ENCODE measurements around the gene ARHGDIB.

Gene ARHGDIB

DNA sequence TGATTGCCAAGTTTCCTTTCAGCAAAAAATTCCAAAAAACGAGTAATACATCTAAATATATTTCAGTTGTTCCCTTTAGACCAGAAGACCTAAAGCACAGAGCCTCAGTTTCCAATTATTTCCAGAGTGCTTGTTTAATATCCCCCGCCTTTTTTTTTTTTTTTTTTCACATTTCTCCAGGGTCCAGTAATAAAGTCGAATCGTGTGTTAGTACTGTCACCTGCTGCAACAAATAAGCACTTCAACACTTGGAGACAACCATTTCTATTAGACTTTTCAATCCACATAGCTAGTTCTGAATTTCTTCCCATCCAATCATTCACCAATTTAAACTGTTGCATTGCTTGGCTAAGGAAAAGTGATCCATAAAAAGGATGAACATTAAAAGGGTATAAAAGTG lies 25.0 kb upstream of the ARHGDIB start:
- no peak for DNase-seq (ENCODE audit: low read depth)
- in situ Hi-C loops (cut with HindIII; ENCODE audit: low sequenced_read_pairs): no loop called here
- no peak overlapping the region for H3K4me3 ChIP-seq (ENCODE audit: low read depth, low read length)
- TF ChIP-seq, protein P1, sequence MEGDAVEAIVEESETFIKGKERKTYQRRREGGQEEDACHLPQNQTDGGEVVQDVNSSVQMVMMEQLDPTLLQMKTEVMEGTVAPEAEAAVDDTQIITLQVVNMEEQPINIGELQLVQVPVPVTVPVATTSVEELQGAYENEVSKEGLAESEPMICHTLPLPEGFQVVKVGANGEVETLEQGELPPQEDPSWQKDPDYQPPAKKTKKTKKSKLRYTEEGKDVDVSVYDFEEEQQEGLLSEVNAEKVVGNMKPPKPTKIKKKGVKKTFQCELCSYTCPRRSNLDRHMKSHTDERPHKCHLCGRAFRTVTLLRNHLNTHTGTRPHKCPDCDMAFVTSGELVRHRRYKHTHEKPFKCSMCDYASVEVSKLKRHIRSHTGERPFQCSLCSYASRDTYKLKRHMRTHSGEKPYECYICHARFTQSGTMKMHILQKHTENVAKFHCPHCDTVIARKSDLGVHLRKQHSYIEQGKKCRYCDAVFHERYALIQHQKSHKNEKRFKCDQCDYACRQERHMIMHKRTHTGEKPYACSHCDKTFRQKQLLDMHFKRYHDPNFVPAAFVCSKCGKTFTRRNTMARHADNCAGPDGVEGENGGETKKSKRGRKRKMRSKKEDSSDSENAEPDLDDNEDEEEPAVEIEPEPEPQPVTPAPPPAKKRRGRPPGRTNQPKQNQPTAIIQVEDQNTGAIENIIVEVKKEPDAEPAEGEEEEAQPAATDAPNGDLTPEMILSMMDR (IDR thresholded peaks at IDR 0.05; ENCODE audit: low read depth, low read length, missing control alignments): no peak

- no peak overlapping the region for H3K4me3 ChIP-seq (ENCODE audit: low read depth, low read length)
- in situ Hi-C loops (cut with HindIII; ENCODE audit: low sequenced_read_pairs): no loop called here
- TF ChIP-seq, protein P1 (IDR thresholded peaks at IDR 0.05; ENCODE audit: low read depth, low read length, missing control alignments): no peak
- DNase-seq (ENCODE audit: low read depth): no peak
These were observed 23.4 kb upstream of the ARHGDIB start for GRCh38 chr12:14984766-14985285.

DNA sequence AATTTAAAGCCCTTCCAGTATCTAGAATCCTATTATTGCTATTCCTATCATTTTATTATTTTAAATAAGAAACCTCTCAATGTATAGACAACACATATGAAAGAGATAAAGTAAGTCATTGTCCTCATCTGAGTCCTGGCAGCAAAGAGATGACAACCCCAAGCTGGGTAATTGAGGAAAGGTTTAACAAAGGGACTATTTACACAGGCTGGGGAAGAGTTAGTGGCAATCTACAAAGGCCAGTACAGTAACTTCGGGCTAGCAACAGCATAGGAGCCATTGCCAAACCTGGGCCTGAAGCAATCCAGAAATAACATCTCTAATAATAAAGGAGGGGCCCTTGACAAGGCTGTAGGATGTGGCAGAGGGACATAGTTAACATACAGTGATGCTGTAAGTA lies 22.6 kb upstream of the ARHGDIB start:
- TF ChIP-seq, protein P1 (IDR thresholded peaks at IDR 0.05; ENCODE audit: low read depth, low read length, missing control alignments): no peak
- in situ Hi-C loops (cut with HindIII; ENCODE audit: low sequenced_read_pairs): no loop called here

DNA sequence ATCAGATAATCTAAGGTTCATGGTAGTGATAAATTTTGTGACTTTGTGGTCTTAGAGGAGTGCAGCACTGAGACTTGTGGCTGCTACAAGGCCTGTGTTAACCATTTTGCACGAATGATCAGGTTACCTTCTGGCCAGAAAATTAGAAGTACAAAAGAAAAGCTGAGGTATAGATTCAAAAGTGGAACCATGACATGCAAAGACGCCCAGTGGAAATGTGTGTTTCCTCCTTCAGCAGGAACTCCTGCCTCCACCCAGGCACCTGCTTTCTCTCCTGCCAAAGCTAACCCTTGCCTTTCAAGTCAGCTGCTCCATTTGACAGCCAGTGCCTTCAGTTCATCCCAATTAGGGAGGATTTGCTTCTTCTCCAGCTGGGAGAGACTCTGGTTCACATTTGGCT lies 21.6 kb upstream of the ARHGDIB start:
- H3K4me3 ChIP-seq (ENCODE audit: low read depth, low read length): no peak overlapping the region
- in situ Hi-C loops (cut with HindIII; ENCODE audit: low sequenced_read_pairs): no loop called here
- TF ChIP-seq, protein P1 (IDR thresholded peaks at IDR 0.05; ENCODE audit: low read depth, low read length, missing control alignments): no peak
- DNase-seq (ENCODE audit: low read depth): no peak

More for the DNA sequence above, 22.6 kb upstream of the ARHGDIB start:
- H3K4me3 ChIP-seq (ENCODE audit: low read depth, low read length): no peak overlapping the region
- DNase-seq (ENCODE audit: low read depth): no peak

DNA sequence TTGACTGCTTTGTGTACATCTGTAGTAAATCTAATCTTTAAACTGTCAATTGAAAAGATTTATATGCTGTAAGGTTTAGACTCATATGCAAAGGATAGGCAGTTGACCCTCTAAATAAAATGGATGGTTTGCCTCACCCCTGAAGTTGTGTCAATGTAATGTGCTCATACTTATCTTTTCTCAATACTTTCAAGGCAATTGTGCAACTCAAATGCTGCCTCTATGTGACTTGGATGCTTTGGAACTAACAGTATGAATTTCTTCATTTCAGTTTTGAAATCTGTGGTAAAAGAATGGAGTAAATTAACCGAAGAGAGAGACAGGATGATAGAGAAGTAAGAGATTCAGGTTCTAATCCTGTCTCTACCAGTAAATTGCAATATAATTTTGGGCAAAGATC lies 21.2 kb upstream of the ARHGDIB start:
- H3K4me3 ChIP-seq (ENCODE audit: low read depth, low read length): no peak overlapping the region
- in situ Hi-C loops (cut with HindIII; ENCODE audit: low sequenced_read_pairs): no loop called here
- TF ChIP-seq, protein P1 (IDR thresholded peaks at IDR 0.05; ENCODE audit: low read depth, low read length, missing control alignments): no peak
- no peak for DNase-seq (ENCODE audit: low read depth)

DNA sequence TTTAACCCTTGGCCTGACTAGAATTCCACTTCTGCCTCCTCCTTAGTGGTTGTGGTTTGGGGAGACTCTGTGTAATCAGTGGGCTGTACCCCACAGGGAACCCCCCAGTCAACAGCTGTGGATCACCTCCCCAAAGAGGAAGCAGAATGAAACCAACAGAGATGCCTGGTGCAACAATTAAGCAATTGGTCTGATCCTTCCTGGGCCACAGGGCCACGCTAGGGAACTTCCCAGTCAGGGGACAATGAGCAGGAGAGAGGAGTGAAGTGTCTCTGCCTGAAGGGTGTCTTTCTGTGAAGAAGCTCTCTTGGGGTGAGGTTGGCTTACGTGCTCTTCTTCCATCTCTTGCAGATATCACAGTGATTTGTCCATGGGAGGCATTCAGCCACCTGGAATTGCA lies 19.6 kb upstream of the ARHGDIB start:
- TF ChIP-seq, protein P1 (IDR thresholded peaks at IDR 0.05; ENCODE audit: low read depth, low read length, missing control alignments): no peak
- in situ Hi-C loops (cut with HindIII; ENCODE audit: low sequenced_read_pairs): no loop called here
- no peak overlapping the region for H3K4me3 ChIP-seq (ENCODE audit: low read depth, low read length)
- DNase-seq (ENCODE audit: low read depth): no peak

GRCh38 chr12:14979468-14979867 lies 18.1 kb upstream of the ARHGDIB start:
- no peak overlapping the region for H3K4me3 ChIP-seq (ENCODE audit: low read depth, low read length)
- in situ Hi-C loops (cut with HindIII; ENCODE audit: low sequenced_read_pairs): no loop called here
- TF ChIP-seq, protein P1 (IDR thresholded peaks at IDR 0.05; ENCODE audit: low read depth, low read length, missing control alignments): no peak
- no peak for DNase-seq (ENCODE audit: low read depth)
